ENCODE data around the gene ZNF629. TPM values are rescaled to one million over a fixed set of nuclear protein-coding genes. Genes with fewer than 3 reads are reported as not detected.

Gene ZNF629
- total RNA-seq, 1 experiment from 2014 or later, result 15.9 TPM

DNA sequence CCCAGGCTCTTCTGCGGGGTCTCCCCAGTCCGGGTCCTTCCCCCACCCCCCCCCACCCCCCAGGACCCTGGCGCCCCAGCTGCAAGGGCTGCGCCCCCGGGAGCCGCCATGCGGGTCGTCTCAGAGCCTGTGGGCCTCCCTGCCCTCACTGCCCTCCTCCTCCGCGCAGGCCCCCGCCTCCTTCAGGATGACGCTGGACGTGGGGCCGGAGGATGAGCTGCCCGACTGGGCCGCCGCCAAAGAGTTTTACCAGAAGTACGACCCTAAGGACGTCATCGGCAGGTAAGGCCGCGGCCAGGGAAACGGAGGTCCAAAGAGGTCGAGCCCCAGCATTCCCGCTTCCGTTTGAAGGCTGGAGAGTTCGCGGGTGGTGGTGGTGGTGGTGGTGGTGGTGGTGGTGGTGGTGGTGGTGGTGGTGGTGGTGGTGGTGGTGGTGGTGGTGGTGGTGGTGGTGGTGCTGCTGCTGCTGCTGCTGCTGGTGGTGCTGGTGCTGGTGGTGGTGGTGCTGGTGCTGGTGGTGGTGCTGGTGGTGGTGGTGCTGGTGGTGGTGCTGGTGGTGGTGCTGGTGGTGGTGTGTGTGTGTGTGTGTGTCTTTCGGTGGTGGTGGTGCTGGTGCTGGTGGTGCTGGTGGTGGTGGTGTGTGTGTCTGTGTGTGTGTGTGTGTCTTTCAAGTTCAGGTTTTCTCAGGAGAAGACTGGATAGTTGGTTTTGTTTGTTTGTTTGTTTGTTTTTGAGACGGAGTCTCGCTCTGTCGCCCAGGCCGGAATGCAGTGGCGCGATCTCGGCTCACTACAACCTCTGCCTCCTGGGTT is 38.2 kb downstream of the ZNF629 start:
- peak; percentile 33 for DNase-seq (ENCODE audit: low read depth)

DNA sequence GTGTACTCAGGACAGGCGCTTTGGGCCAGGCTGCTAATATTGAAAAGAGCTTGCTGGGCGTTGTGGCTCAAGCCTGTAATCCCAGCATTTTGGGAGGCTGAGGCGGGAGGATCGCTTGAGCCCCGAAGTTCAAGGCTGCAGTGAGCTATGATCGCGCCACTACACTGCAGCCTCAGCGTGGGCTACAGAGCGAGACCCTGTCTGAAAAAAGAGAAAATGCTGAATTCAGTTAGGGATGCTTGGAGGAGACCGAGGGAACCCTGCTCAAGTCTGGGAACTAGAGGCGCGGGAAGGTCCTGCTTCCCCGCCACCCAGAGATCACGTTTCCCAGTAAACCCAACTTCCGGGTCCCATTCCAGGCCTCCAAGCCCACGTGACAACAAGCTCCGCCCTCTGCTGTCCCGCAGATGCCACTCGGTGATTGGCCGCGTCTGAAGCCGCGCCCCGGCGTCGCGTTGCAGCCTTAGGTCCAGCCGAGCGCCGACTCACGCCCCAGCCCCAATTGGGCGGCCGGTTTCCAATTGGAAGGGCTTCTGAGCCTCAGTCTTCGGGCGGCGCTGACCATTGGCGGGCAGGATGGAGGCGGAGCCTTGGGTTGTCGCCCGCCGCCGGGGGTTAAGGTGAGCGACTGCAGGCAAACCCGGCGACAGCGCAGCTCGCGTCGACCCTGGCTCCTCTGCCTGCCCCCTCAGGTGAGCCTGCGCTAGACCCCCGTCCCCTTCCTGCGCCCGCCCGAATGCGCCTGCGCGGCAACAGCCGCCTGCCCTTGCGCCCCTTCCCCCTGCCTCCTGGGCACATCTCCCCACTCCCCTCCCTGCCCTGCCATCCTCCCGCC is 39.0 kb downstream of the ZNF629 start, which contains the start of gene PHKG2:
Gene PHKG2 (plus strand): TSS at position 627 of the 835 bp plus-strand sequence. CDS start 396 bp downstream, outside the sequence.
- DNase-seq (ENCODE audit: low read depth), result peak; percentile 99

DNA sequence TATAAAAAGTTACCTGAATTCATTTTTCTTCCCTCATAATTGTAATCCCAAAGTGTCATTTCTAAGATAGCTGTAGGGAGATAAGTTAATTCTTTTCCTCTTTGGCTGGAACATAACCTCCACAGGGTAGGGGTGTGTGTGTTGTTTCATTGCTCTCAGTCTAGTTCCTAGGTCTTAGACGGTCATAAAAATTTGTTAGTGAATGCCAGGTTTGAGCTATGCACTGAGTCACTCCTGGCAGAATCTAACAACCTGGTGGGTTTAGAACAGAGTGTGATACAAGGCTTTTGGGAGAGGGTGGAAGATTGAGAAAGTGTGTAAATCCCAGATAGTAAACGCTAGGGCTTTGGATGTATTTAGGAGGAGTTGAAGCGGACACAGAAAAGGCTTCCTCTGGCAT is 39.7 kb downstream of the ZNF629 start:
- peak; percentile 34 for DNase-seq (ENCODE audit: low read depth)

DNA sequence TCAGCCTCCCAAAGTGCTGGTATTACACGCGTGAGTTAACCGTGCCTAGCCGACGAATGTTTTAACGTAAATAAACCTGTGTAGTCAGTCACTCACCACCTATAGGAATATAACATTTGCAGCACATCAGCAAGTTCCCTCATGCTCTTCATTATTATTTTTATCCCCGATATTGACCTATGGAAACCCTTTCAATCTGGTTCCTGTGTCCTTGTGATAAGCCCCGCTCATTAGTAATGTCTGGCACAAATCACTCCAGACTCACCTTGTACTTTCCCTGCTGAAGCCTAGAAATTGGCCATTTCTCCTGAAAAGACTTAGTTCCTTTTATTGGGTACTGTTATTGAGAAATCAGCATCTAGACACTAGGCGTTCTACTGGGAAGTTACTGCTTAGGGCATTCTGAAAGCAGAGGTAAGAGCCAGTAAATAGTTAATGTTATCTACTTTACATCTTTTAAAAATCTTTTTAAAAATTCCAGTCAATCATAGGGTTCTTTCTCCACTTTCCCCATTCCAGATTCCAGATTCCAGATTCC is 40.3 kb downstream of the ZNF629 start:
- DNase-seq (ENCODE audit: low read depth), result no peak

DNA sequence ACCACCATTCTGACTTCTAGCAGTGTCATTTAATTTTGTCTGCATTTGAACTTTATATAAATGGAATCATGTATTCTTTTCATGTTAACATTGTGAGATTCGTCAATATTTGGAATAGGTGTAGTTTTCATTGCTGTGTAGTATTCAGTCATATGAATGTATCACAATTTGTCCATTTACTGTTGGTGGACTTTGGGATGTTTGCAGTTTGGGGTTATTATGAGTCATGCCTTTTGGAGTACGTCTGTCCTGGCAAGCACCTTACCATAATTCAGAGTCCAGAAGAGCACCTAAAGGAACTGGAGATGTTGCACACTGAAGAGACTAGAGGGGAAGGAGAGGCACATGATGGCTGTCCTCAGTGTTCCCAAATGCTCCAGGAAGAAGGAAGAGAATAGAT is 41.9 kb downstream of the ZNF629 start:
- no peak for DNase-seq (ENCODE audit: low read depth)

DNA sequence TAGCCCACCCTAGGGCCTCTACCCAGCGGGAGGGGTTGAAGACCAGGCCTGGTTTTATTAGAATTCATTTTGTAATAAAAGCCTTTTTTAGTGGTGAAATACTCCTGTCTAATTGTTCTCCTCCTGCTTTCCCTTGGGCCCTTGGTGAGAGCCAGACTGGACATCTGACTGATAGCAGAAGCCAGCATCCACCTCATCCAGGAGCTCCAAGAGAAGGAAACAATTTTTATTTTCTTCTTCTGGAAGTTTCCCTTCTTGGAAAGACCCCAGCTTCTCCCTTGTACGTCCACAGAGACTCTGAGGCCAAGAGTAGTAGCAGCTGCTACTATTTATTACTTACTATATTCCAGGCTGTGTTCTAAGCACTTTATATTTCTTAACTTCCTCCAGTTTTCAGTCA is 42.8 kb downstream of the ZNF629 start:
- no peak for DNase-seq (ENCODE audit: low read depth)

DNA sequence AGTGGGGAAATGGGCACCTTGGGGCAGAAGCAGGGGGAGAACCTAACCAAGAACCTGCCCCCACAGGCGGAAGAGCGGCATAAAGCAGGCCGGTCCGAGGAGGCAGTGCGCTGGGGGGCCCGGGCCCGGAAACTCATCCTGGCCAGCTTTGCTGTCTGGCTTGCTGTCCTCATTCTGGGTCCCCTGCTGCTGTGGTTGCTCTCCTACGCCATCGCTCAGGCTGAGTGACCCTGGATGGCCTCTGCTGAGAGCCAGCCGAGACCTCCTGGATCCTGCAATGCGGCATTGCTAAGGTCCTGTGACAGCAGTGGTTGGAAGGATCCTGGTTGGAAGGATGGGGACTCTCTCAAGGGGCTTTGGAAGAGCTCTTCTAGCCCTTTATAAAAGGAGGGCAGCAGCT is 43.3 kb downstream of the ZNF629 start:
- DNase-seq (ENCODE audit: low read depth), result no peak

DNA sequence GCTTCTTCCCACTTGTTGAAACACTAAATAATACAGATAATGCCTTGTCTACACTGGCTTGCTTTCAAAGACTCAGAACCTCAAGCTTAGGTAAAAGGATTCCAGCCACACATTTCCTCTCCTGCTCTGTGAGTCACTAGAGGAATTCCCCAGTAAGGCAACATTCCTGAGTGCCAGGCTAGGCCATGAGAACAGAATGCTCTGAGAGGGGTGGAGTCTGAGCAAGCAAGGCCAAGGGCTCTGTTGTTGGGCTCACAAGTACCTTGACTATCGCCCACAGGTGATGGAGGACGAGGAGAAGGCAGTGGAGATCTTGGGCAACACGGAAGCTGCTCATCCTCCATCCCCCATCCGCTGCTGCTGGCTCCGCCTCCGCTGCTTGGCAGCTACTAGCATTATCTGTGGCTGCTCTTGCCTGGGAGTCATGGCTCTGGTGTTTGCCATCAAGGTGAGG is 45.5 kb downstream of the ZNF629 start:
- peak; percentile 92 for DNase-seq (ENCODE audit: low read depth)

DNA sequence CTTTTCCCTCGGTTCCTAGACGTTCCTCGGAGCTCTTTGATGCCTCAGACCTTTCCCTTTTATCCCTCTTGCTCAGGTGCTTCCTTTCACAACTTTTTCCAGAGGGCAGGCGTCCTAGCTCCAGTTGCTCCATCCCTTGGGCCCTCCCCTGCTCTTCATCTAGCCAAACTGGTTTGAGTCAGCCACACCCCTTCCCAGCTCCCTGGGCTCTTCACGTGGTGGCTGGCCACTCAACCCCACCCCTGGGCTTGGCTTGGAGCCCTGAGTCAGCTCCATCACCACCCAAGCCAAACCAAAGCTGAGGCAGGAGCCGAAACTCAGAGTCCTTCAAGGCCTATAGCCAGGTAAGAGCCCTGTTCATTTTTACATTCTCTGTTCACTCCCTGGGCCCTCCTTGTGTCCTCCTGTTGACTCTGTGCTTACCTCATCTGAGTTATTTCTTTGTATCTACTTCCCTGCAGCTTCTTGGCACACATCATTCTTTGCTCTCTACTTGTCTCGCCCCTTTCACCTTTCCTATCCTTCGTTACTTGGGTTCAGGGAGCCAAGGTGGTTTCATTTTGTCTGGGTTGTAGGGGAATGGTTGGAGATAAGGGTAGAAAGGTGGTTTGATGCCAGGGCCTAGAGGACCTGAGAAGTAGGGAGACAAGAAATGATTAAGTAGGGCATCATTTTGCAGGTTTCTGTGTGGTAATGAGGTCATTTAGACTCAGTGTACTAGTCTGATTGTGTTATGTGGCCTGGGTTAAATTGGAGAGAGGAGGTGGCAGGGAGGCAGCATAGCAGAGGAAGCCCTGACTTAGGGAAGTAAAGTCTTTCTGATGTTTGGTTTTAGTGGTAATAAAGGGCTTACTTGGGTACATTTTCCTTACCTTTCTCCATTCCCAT is 46.4 kb downstream of the ZNF629 start:
- DNase-seq (ENCODE audit: low read depth), result peak; percentile 90

DNA sequence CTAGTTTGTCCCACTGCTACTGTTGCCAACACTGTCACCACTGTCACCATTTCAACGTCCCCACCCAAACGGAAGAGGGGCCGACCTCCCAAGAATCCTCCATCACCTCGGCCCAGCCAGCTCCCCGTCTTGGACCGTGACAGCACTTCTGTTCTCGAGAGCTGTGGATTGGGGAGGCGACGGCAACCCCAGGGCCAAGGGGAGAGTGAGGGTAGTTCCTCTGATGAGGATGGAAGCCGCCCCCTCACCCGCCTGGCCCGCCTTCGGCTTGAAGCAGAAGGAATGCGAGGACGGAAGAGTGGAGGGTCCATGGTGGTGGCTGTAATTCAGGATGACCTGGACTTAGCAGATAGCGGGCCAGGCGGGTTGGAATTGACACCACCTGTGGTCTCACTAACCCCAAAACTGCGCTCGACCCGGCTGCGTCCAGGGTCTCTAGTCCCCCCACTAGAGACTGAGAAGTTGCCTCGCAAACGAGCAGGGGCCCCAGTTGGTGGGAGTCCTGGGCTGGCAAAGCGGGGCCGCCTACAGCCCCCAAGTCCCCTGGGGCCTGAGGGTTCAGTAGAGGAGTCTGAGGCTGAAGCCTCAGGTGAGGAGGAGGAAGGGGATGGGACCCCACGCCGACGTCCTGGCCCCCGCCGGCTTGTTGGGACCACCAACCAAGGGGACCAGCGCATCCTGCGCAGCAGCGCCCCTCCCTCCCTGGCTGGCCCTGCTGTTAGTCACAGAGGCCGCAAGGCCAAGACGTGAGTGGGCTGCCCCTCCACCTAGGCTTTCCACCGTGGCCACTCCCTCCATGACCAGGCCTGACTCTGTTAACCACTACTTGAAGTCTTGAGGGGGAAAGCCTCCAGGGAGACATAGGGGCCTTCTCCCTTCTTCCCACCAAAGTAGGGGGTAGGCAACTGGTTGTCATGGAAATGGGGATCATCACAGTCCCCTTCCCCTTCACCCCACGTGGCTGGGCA is 47.7 kb downstream of the ZNF629 start:
- no peak for DNase-seq (ENCODE audit: low read depth)

DNA sequence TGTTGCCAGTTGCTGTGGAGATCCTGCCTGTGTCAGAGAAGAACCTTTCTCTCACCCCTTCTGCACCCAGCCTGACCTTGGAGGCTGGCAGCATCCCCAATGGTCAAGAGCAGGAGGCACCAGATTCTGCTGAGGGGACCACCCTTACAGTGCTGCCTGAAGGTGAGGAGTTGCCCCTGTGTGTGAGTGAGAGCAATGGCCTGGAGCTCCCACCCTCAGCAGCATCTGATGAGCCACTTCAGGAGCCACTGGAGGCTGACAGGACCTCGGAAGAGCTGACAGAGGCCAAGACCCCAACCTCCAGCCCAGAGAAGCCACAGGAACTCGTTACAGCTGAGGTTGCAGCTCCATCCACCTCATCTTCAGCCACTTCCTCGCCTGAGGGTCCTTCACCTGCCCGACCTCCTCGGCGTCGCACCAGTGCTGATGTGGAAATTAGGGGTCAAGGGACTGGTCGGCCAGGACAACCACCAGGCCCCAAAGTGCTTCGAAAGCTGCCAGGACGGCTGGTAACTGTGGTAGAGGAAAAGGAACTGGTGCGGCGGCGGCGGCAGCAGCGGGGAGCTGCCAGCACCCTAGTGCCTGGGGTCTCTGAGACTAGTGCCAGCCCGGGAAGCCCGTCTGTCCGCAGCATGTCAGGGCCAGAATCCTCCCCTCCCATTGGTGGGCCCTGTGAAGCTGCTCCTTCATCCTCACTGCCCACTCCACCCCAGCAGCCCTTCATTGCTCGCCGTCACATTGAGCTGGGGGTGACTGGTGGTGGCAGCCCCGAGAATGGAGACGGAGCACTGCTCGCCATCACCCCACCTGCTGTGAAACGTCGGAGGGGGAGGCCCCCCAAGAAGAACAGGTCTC is 49.0 kb downstream of the ZNF629 start:
- DNase-seq (ENCODE audit: low read depth), result no peak

DNA sequence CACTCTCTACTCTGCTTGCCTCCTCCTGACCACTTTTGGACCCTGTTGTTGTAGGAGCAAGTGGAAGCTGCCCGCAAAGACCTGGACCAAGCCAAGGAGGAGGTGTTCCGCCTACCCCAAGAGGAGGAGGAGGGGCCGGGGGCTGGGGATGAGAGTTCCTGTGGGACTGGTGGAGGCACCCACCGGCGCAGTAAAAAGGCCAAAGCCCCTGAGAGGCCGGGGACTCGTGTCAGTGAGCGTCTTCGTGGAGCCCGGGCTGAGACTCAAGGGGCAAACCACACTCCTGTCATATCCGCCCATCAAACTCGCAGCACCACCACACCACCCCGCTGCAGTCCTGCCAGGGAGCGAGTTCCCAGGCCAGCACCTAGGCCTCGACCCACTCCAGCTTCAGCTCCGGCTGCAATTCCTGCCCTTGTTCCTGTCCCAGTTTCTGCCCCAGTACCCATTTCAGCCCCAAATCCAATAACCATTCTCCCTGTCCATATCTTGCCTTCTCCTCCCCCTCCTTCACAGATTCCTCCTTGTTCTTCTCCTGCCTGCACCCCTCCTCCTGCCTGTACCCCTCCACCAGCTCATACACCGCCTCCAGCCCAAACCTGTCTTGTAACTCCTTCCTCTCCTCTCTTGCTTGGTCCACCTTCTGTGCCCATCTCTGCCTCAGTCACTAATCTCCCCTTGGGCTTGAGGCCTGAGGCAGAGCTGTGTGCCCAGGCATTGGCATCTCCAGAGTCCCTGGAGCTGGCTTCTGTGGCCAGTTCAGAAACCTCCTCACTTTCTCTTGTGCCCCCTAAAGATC is 49.8 kb downstream of the ZNF629 start:
- DNase-seq (ENCODE audit: low read depth), result no peak

DNA sequence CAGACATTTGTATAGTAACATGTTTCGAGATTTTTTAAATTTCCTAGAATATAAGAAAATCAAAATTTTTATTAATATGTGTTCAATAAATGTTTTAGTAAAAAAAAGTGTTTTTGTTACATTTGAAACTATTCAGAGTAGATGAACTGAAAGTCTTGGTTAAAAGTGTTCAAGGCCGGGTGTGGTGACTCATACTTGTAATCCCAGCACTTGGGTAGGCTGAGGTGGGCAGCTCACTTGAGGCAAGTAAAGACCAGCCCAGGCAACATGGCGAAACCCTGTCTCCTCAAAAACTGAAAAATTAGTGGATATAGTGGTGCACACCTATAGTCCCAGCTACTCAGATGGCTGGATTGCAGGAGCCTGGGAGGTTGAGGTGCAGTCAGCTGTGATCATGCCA is 55.6 kb downstream of the ZNF629 start:
- DNase-seq (ENCODE audit: low read depth), result no peak

DNA sequence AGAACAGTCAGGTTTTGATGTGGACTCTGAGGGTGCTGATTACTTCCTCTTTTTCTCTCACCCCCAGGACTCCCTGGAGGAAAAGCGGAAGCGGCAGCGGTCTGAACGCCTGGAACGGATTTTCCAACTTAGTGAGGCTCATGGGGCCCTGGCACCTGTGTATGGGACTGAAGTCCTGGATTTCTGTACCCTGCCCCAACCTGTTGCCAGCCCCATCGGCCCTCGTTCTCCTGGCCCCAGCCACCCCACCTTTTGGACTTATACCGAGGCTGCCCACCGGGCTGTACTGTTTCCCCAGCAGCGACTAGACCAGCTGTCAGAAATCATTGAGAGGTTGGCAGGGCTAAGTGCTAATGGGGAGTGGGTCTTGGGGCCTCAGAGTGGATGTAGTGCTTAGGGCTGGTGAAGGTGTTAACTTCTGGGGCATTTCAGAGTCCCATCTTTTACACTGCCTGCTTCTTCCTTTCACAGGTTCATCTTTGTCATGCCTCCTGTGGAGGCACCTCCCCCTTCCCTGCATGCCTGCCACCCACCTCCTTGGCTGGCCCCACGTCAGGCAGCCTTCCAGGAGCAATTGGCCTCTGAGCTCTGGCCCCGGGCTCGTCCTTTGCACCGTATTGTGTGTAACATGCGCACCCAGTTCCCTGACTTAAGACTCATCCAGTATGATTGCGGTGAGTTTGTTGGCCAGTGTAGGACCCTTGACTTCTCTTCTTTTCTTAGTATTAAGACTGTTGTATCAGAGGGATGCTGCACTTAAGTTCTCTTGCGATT is 57.9 kb downstream of the ZNF629 start:
- DNase-seq (ENCODE audit: low read depth), result no peak
